ENCODE results near the gene IQCF6. TPM values are rescaled to one million over a fixed set of nuclear protein-coding genes. Genes with fewer than 3 reads are reported as not detected.

IQCF6 gene
- total RNA-seq, 1 donor from 2014 or later: not detected

DNA sequence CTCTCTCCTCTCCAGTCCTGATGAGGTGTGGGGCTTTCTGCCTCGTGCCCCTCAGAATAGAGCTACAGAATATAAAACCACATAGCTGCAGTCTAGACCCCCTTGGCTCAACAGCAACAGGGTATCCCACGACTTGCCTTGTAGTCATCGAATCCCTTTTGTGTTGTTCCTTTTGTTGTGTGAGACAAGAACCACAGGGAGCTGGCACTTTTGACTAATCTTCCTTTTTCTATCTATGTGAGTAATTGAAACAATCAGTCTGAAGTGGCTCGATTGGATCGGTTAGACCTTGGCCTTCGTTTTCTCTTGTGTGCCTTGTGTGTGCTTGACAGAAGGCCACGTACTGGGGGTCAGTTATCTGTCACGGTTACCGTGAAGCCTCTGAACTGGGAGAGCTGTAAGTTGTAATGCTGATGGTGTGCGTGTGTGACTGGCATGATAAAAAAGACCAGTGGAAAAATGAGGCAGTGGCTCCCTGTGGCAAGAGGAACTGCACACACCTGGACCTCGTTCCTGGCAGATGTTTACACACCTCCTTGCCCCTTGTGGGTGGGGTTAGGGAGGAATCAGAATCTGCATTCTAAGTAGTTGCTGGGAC lies 23.2 kb upstream of the IQCF6 start:
- Mint-ChIP-seq H3K4me1 (ENCODE audit: low read depth) (peaks cover 3% of the 10 kb centered on the region), H3K27ac (ENCODE audit: unreplicated experiment) (no peak overlapping the region)
- TF ChIP-seq CTCF (IDR thresholded peaks at IDR 0.05): no peak

DNA sequence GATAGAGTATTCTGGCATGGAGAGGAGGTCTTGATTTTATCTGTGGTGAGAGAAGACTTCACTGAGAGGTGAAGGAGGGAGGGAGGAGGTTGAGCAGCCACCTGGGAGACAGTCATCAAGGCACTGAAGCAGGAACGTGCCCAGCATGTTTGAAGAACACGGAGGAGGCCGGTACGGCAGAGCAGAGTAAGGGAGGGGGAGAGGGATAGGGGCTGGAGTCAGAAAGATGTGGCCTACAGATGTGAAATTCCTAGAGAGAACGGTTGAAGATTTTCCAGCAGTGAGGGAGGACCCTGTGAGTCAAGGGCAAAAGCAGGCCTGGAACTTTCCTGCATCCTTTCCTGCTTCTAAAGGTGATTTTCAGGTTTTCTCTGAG lies 21.7 kb upstream of the IQCF6 start:
- H3K9me3 Mint-ChIP-seq (ENCODE audit: low read depth): no peaks in the 10 kb centered on the region
- peaks cover 3% of the 10 kb centered on the region for H3K4me1 Mint-ChIP-seq (ENCODE audit: low read depth)
- no peak overlapping the region for H3K4me3 Mint-ChIP-seq (ENCODE audit: unreplicated experiment)
- H3K27ac Mint-ChIP-seq (ENCODE audit: unreplicated experiment): no peak overlapping the region
- no peak for TF ChIP-seq CTCF (IDR thresholded peaks at IDR 0.05)
- H3K36me3 Mint-ChIP-seq (ENCODE audit: low read depth): no peaks in the 10 kb centered on the region
- no peak for DNase-seq (ENCODE audit: low spot score)
- peaks cover 45% of the 10 kb centered on the region for H3K27me3 Mint-ChIP-seq (ENCODE audit: low read depth)

More for the DNA sequence above, 23.2 kb upstream of the IQCF6 start:
- DNase-seq (ENCODE audit: low spot score): no peak
- H3K27me3 Mint-ChIP-seq (ENCODE audit: low read depth): peaks cover 37% of the 10 kb centered on the region
- H3K9me3 Mint-ChIP-seq (ENCODE audit: low read depth): no peaks in the 10 kb centered on the region
- H3K4me3 Mint-ChIP-seq (ENCODE audit: unreplicated experiment): no peak overlapping the region
- no peaks in the 10 kb centered on the region for H3K36me3 Mint-ChIP-seq (ENCODE audit: low read depth)

DNA sequence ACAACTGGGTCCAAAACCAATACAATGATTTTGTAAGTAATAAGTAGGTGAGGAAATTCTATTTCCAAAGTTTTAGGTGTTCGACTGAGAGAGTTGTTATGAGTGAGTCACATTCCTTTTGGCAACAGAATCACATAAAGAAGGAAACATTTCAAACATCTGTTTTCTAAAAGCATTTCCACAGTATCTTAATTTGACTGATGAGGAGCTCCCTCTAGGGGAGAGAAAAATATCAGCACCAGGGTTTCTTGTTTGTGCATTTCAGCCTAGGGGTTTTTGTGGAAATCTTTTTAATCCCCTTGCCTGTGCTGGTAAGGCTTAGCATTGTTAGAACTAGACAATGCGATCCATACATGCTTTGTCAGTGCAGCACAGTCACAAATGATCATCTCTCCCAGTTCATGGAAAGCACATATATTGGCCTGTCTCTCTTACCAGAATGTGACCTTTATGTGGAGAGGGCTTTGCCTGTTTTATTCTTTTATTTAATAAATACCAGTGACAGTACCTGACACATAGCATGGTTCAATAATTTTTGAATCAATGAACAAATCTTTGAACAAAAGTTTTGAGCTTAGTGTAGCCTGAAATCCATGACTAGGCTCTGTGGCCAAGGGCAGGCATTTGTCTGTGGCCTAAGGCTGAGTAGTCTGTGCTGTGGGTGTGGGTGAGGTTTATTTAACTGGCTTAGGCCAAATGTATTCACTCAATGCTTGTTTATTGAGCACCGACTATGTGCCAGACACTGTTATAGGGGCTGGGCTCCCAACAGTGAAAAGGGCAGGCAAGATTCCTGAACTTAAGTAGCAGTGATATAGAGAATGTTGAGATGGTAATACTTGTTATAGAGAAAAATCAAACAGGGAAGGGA lies 21.1 kb upstream of the IQCF6 start:
- Mint-ChIP-seq H3K4me1 (ENCODE audit: low read depth) (peaks cover 3% of the 10 kb centered on the region), H3K4me3 (ENCODE audit: unreplicated experiment) (no peak overlapping the region), H3K36me3 (ENCODE audit: low read depth) (no peaks in the 10 kb centered on the region), H3K27me3 (ENCODE audit: low read depth) (peaks cover 49% of the 10 kb centered on the region), H3K27ac (ENCODE audit: unreplicated experiment) (no peak overlapping the region), H3K9me3 (ENCODE audit: low read depth) (no peaks in the 10 kb centered on the region)
- peak; percentile 93 for TF ChIP-seq CTCF (IDR thresholded peaks at IDR 0.05)
- DNase-seq (ENCODE audit: low spot score): no peak

GRCh38 chr3:51798411-51798963 lies 19.4 kb upstream of the IQCF6 start:
- TF ChIP-seq CTCF (IDR thresholded peaks at IDR 0.05): no peak
- no peaks in the 10 kb centered on the region for H3K36me3 Mint-ChIP-seq (ENCODE audit: low read depth)
- no peak overlapping the region for H3K4me3 Mint-ChIP-seq (ENCODE audit: unreplicated experiment)
- H3K27me3 Mint-ChIP-seq (ENCODE audit: low read depth): peaks cover 47% of the 10 kb centered on the region
- H3K27ac Mint-ChIP-seq (ENCODE audit: unreplicated experiment): no peak overlapping the region
- H3K9me3 Mint-ChIP-seq (ENCODE audit: low read depth): no peaks in the 10 kb centered on the region
- peaks cover 3% of the 10 kb centered on the region for H3K4me1 Mint-ChIP-seq (ENCODE audit: low read depth)
- DNase-seq (ENCODE audit: low spot score): no peak

- Mint-ChIP-seq H3K36me3 (ENCODE audit: low read depth) (no peaks in the 10 kb centered on the region), H3K27ac (ENCODE audit: unreplicated experiment) (no peak overlapping the region), H3K9me3 (ENCODE audit: low read depth) (no peaks in the 10 kb centered on the region), H3K4me1 (ENCODE audit: low read depth) (peaks cover 3% of the 10 kb centered on the region), H3K27me3 (ENCODE audit: low read depth) (peaks cover 48% of the 10 kb centered on the region), H3K4me3 (ENCODE audit: unreplicated experiment) (no peak overlapping the region)
- TF ChIP-seq CTCF (IDR thresholded peaks at IDR 0.05): no peak
- DNase-seq (ENCODE audit: low spot score): no peak
These were observed 17.8 kb upstream of the IQCF6 start for GRCh38 chr3:51796854-51797253.
